Psoas muscle (tissue), 8 donors: ENCODE measurements around the gene GALNTL6. TPM values are rescaled to one million over a fixed set of nuclear protein-coding genes. Genes with fewer than 3 reads are reported as not detected.

ENCODE experiments used
- ATAC-seq, 4 donors: fragments of 200-7000 bp; cut with Tn5 transposase; one replicate each; pipeline ENCODE4 v1.9.1; 2020; ENCODE audit warnings: moderate library complexity in 3 of 4, mild to moderate bottlenecking in 2 of 4
- DNase-seq, 2 donors: peaks; one replicate each; pipeline ENCODE4 v3.0.0-alpha.2; 2020
- H3K27ac ChIP-seq: fragments of 200-600 bp; one replicate; pipeline ENCODE4 v1.8.0; 2022
- H3K27me3 ChIP-seq, 3 donors: fragments of 200-600 bp in 1 of 3; one replicate each; pipeline versions ENCODE4 v1.6.1 to v1.8.0; 2013 to 2022; ENCODE audit warnings: low read length in 2 of 3, mild to moderate bottlenecking in 2 of 3, moderate library complexity in 1 of 3; ENCODE audit not compliant: insufficient read depth in 3 of 3
- H3K36me3 ChIP-seq, 2 donors: fragments of 200-600 bp in 1 of 2; one replicate each; pipeline versions ENCODE4 v1.6.1 to v1.8.0; 2013 to 2022; ENCODE audit warnings: low read depth in 1 of 2, mild to moderate bottlenecking in 1 of 2, moderate library complexity in 1 of 2; ENCODE audit not compliant: insufficient read depth in 1 of 2
- H3K4me1 ChIP-seq: fragments of 200-600 bp; one replicate; pipeline ENCODE4 v1.8.0; 2022
- H3K4me3 ChIP-seq: fragments of 200-600 bp; one replicate; pipeline ENCODE4 v1.8.0; 2022; ENCODE audit warnings: mild to moderate bottlenecking
- H3K9me3 ChIP-seq: fragments of 200-600 bp; one replicate; pipeline ENCODE4 v1.8.0; 2022
- CTCF ChIP-seq: fragments of 200-600 bp; IDR thresholded peaks from one replicate; pipeline ENCODE4 v1.8.0; 2022; ENCODE audit warnings: antibody characterized with exemption
- WGBS, 3 donors: extraction: QIAGEN DNeasy Blood & Tissue Kit; methylation state at CpG; one replicate each; pipeline versions ENCODE4 v1.1.6 to v1.1.7; 2013; 5-methylcytosine and 5-hydroxymethylcytosine counted together
- intact Hi-C, 2 donors: fragments of 100-400 bp; cut with DNase I; formaldehyde crosslinking; loops; one replicate each; pipeline versions ENCODE4 v1.11.0 to v1.14.2; 2022
- polyA plus RNA-seq, 3 donors: library from polyadenylated mRNA; stranded (reverse); fragments of 200-250 nt; gene quantifications; one replicate each; pipeline ENCODE4 v1.2.3, GENCODE V29; 2013
- total RNA-seq, 4 donors: library from RNA; stranded (reverse); fragmentation: NEBNext Ultra II Directional in 2 of 4; extraction: Animal tissue kit (Norgen Biotek cat#: 25700) in 2 of 4; gene quantifications; one replicate each; pipeline versions ENCODE4 v1.2.1 to v1.2.4, GENCODE V29; 2021 to 2023
- donor health status: healthy with polysubstance abuse.
- donor health status: DM: no; HTN: no; CAD: no; lungs with moderate emphysema.
- donor health status: Bipolar disorder and iron deficiency.
- donor health status: healthy.
- donor health status: DM: yes; HTN: yes; CAD: no.
- donor health status: DM: no; HTN: no; CAD: no.
- donor health status: DM: no; HTN: no; CAD: no.
- donor health status: DM: yes; HTN: yes; CAD: no.

GALNTL6 gene
- total and polyA plus RNA-seq, 7 donors = 0.01 to 0.91 (median 0.21) TPM; not detected in 3

- no peak for DNase-seq
- H3K36me3 ChIP-seq = no peaks in the 10 kb centered on the region
- intact Hi-C loops = no loop called here
- no peak overlapping the region for H3K27ac ChIP-seq
- H3K27me3 ChIP-seq = no peaks in the 10 kb centered on the region
- no peak for ATAC-seq
- H3K9me3 ChIP-seq = no peaks in the 10 kb centered on the region
- TF ChIP-seq CTCF = no peak
- H3K4me1 ChIP-seq = no peaks in the 10 kb centered on the region
- 18 to 34% (median 23%) methylated on average over 2 of the region's 2 CpGs for whole genome bisulfite sequencing, 3 donors
- no peak overlapping the region for H3K4me3 ChIP-seq
Observed at GRCh38 chr4:173056710-173057109, 1243.5 kb downstream of the GALNTL6 start.

- intact Hi-C loops = no loop called here
- Histone ChIP-seq H3K27me3 (no peaks in the 10 kb centered on the region), H3K9me3 (no peaks in the 10 kb centered on the region), H3K4me3 (no peak overlapping the region), H3K27ac (no peak overlapping the region), H3K36me3 (no peaks in the 10 kb centered on the region), H3K4me1 (no peaks in the 10 kb centered on the region)
- ATAC-seq (no peak), DNase-seq (no peak)
- no peak for TF ChIP-seq CTCF
- 21 to 31% (median 25%) methylated on average over 3 of the region's 3 CpGs for WGBS, 3 donors
Observed at GRCh38 chr4:173057442-173057841, 1244.2 kb downstream of the GALNTL6 start.

GRCh38 chr4:173057901-173058300 is 1244.7 kb downstream of the GALNTL6 start:
- no peaks in the 10 kb centered on the region for H3K36me3 ChIP-seq
- no peaks in the 10 kb centered on the region for H3K4me1 ChIP-seq
- no peak overlapping the region for H3K4me3 ChIP-seq
- ATAC-seq (no peak), DNase-seq (no peak)
- no peak overlapping the region for H3K27ac ChIP-seq
- intact Hi-C loops = no loop called here
- 14 to 32% (median 18%) methylated on average over 1 of the region's 1 CpG for WGBS, 3 donors
- no peaks in the 10 kb centered on the region for H3K9me3 ChIP-seq
- no peaks in the 10 kb centered on the region for H3K27me3 ChIP-seq
- no peak for TF ChIP-seq CTCF

GRCh38 chr4:173061160-173061559 is 1248.0 kb downstream of the GALNTL6 start:
- no peak for DNase-seq
- 63 to 92% (median 72%) methylated on average over 4 of the region's 4 CpGs for WGBS, 3 donors

More at GRCh38 chr4:173061160-173061559, 1248.0 kb downstream of the GALNTL6 start:
- Histone ChIP-seq H3K36me3 (no peaks in the 10 kb centered on the region), H3K27ac (no peak overlapping the region), H3K9me3 (no peaks in the 10 kb centered on the region), H3K4me1 (no peaks in the 10 kb centered on the region), H3K27me3 (no peaks in the 10 kb centered on the region), H3K4me3 (no peak overlapping the region)
- no peak for TF ChIP-seq CTCF
- intact Hi-C loops = no loop called here
- no peak for ATAC-seq
